ENCODE measurements around the gene OSBPL1A.
"Not testable (repeated sequence)": the region's sequence is repeated elsewhere in the genome, so short reads cannot be mapped to it uniquely, and the experiment has no call there.

The OSBPL1A gene

DNA sequence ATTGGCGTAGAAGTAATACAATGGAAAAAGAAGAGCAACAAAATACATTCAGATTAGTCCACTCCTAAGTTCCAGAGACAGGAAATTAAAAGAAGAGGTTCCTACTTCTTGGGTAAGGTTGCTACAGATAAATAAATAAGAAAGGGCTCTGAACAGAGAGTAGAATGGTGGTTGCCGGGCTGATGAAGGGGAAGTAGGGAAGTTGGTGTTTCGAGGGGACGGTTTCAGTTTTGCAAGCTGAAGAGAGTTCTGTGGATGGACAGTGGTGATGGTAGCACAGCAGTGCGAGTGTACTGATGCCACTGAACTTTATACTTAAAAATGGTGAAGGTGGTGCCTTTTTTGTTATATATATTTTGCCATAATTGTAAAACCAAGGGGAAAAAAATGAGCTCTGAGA is 210.6 kb downstream of the OSBPL1A start:
- no peak for DNase-seq (ENCODE audit: low read depth)

DNA sequence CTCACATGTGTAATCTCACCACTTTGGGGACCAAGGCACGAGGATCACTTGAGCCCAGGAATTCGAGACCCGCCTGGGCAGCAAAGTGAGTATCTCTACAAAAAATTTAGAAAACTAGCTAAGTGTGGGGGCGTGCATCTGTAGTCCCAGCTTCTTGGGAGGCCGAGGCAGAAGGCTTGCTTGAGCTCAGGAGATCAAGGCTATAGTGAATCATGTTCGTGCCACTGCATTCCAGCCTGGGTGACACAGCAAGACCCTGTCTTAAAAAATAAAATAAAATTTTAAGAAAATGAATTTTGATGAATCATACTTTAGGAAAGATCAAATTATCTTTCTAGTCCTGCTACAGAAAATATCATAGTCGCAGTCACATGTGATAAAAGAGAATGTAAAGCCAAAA is 211.8 kb downstream of the OSBPL1A start:
- peak; percentile 55 for DNase-seq (ENCODE audit: low read depth)

DNA sequence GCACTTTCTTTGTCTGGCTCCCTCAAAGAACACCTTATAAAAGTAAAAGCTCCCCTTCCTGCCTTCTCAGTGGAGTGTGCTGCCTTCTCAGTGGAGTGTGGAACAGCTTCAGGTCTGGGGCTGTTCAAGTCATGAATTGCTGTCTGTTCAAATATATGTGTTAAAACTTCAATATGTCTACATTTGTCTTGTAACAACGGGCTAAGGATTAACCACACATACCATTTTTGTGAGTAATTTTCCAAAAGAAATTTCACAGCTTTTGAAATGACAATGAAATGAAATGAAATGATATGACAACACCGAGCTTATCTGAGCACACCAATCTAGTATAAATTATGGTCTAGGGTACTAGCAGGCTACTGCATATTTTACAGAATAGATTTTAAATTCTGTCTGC is 215.8 kb downstream of the OSBPL1A start:
- peak; percentile 14 for DNase-seq (ENCODE audit: low read depth)

DNA sequence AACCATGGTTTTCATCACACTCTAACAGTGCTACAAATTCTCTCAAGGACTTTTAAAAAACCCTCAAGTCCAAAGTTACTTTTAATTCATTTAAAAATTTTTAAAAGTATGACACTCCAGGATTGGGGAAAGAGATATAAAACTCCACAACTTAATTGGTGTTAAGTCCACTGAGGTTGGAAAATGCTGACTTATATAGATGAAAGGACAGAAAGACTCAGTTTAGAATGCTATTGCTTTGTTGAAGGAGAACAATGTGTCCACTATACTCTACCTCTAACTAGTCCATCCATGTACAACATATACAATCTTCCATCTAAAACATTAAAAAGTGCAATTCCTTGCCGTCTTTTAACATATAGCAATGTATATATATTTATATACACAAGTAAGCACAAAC is 217.6 kb downstream of the OSBPL1A start:
- no peak for DNase-seq (ENCODE audit: low read depth)

DNA sequence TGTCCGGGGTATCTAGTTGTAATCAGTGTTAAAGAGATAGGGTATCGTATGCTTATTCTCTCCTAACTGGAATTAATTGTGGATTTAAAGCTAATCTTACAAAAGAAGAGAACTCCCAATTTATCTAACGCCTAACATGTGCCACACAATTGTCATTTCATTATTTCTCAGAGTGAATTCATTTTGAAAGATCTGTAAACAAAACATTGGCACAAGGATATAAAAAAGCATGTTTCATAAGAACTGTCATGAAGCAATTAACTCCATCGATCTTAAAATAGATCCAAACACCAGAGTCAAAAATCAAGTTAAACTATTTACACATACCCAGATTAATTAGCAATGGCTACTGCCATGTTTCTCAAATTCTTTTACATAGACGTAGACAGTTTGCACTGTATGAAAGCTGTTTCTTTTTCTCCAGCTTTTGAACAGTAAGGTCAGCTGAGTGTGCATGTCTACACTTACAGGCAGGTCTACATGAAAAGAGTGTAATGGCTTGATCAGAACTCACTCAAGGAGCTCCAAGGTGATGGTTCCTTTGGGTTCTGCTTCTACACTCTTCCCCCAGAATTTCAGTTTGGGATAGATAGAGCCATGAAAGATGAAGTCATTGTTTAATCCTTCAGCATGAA is 220.0 kb downstream of the OSBPL1A start:
- DNase-seq (ENCODE audit: low read depth): no peak

DNA sequence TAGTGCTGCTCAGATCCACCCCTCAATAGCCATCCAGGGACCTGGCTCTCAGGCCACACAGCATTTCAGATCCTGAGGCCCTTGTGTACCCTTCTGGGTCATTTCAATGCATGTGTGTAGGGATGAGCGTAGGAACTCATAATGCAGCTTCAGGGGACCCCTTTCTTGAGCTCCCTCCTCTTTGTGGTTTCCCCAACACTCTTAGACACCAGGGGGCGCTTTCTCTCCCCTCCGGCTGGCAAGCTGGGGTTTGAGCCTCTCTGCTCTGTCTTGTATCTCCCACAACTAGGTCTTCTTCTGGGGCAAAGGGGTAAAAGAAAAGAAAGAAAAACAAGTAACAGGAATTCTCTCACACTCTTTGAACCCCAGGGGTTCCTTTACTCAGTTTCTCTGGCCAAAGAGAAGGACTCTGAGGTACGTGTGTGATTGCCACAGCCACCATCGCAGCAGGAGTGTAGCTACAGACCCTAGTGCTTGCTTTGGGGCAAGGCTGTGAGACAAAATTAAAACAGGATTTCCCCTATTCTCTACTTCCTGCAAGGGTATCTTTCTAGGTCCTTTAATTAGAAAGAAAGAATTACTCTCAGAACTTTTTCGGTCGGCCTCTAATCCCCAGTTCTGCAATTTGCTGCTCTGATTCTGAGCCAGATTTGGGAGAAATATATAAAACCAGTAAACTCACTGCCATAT is 220.8 kb downstream of the OSBPL1A start:
- DNase-seq (ENCODE audit: low read depth): peak; percentile 71

DNA sequence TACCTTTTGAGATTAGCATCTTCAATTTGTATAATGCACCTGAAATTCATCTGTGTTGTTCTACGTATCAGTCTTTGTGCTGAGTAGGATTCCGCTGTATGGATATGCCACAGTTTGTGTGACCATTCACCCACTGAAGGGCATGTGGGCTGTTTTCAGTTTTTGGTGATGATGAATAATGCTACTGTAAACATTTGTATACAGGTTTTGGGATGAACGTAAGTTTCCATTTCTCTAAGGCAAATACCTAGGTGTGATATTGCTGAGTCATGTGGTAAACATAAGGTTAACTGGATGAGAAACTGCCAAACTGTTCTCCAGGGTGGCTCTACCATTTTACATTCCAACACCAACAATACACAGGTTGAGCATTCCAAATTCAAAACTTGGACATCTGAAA is 223.6 kb downstream of the OSBPL1A start:
- DNase-seq (ENCODE audit: low read depth): no peak

DNA sequence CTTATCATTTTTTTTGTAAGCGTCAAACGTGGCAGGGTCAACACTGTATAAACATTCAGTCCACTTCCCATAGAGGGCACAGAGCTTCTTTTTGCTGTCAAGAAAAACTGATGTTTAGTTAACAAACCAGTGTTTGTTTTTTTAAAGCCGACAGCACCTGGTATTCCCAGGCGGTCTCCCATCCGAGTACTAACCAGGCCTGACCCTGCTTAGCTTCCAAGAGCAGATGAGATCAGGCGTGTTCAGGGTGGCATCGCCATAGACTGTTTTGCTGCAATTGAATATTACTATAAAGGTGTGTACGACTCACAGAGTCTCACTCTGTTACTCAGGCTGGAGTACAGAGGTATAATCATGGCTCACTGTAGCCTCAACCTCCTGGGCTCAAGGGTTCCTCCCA is 227.3 kb downstream of the OSBPL1A start:
- DNase-seq (ENCODE audit: low read depth): no peak

DNA sequence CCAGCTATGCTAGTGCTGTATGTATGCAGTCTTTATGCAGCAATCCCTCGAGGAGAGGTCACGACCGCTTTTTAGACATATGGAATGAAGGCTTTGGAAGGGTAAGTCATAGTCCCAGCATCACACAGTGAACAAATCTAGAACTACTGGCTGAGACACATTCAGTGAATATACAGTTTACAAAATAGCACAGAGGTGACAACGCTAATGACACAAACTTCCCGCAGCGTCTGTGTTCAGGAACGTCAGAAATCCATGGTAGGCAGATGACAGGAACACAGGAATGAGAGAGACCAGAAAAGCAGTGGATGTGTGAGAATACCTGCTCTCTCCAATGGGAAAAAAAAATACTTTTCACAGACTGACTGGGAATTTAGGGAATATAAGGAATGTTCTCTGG is 229.1 kb downstream of the OSBPL1A start:
- DNase-seq (ENCODE audit: low read depth): no peak

DNA sequence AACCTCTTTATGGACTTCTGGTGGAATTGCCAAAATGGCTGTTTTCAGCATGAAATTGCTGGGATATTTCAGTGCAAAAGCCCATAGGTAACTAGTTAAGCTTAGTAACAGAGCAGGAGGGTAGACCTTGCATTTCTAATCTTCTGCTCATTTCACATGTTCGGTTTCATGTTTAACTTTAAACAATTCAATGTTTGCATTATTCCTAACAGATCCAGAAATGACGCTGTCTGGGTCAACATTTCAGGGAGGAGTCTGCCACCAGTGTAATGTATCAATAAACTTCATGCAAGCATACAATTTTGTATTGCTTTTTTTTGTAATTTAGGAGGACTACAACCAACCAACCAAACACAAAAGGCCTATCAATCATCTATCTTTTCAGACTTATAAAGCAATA is 236.3 kb downstream of the OSBPL1A start:
- DNase-seq (ENCODE audit: low read depth): no peak

DNA sequence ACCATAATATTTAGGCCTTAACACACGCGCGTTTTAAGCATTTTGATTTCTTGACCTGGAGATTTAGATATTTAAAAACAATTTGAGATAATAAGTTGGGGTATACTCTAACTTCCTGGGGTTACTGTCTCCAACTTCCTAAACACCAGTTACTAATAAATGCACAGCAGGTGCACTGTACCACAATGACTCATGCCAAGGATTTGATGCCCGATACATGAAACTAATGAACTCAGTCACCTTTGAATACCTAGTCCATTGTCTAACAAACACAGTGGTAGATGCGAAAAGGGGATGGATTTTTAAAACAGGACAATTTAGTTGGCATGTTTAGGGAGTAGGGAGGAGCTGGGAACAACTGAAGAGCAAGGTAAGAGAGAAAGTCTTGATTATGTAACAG is 237.5 kb downstream of the OSBPL1A start:
- DNase-seq (ENCODE audit: low read depth): no peak

DNA sequence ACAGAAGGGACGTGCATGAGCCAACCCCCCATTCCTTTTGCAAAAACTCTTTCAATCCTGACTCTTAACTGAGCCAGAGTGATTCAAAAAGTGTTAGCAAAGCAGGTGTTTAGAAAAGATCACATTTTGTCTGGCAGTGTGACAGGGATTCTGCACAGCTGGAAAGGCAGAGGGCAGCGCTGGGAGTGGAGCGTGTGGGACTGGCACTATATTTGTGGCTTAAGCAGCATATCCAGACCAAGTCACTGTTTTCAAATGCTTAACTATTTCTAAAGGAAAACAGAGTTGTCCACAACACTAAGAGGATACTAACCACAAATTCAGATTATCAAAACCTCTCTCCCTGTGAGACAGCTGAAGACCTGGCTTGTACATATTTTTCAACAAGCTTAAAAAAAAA is 239.8 kb downstream of the OSBPL1A start:
- no peak for DNase-seq (ENCODE audit: low read depth)

DNA sequence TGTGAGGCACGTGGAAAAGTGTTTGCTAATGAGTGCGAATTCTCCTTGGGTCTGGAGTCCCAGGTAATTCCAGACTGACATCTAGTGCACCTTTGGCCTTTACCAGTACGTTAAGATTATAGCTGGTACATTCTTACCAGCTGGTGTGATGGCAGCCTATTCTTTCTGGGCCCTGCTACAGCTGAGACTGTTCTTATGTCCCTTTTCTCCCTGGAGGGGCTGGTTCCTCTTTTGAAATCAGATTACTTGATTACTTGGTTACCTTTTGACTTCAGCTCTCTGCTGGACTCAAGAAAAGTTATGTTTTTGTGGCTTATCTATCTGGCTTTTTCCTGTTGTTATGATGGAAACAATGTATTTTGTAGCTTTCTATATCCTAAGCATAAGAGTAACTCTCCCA is 244.2 kb downstream of the OSBPL1A start:
- no peak for DNase-seq (ENCODE audit: low read depth)

DNA sequence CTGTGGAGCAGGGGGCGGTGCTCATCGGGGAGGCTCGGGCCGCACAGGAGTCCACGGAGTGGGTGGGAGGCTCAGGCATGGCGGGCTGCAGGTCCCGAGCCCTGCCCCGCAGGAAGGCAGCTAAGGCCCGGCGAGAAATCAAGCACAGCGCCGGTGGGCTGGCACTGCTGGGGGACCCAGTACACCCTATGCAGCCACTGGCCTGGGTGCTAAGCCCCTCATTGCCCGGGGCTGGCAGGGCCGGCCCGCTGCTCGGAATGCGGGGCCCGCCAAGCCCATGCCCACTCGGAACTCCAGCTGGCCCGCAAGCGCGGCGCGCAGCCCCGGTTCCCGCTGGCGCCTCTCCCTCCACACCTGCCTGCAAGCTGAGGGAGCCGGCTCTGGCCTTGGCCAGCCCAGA is 248.0 kb downstream of the OSBPL1A start:
- not testable (repeated sequence) for DNase-seq (ENCODE audit: low read depth)

DNA sequence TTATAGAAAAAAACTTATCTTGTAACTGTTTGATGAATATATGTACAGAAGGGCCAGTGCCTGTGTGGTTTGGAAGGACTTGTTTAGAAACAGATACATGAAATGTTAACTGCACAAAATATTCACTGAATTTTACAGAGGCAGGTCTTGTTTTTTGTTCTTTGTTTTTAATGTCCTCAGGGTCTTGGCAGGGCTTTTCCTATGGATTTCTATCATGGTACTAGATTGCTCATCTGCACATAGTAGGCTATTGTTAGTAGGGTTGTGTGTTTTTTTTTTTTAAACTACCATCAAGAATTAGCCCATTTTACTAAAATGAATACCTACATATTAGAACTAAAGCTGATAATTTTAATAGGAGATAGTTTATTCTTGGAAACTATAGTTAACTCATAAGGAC is 255.2 kb downstream of the OSBPL1A start:
- DNase-seq (ENCODE audit: low read depth): no peak

DNA sequence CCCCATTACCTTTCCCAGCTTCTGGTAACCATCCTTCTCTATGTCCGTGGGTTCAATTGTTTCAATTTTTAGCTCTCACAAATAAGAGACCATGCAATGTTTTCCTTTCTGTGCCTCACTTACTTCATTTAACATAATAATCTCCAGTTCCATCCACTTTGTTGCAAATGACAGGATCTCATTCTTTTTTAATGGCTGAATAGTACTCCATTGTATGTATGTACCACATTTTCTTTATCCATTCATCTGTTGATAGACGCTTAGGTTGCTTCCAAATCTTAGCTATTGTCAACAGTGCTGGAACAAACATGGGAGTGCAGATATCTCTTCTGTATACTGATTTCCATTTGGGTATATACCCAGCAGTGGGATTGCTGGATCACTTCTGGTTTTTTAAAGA is 256.9 kb downstream of the OSBPL1A start:
- DNase-seq (ENCODE audit: low read depth): no peak

DNA sequence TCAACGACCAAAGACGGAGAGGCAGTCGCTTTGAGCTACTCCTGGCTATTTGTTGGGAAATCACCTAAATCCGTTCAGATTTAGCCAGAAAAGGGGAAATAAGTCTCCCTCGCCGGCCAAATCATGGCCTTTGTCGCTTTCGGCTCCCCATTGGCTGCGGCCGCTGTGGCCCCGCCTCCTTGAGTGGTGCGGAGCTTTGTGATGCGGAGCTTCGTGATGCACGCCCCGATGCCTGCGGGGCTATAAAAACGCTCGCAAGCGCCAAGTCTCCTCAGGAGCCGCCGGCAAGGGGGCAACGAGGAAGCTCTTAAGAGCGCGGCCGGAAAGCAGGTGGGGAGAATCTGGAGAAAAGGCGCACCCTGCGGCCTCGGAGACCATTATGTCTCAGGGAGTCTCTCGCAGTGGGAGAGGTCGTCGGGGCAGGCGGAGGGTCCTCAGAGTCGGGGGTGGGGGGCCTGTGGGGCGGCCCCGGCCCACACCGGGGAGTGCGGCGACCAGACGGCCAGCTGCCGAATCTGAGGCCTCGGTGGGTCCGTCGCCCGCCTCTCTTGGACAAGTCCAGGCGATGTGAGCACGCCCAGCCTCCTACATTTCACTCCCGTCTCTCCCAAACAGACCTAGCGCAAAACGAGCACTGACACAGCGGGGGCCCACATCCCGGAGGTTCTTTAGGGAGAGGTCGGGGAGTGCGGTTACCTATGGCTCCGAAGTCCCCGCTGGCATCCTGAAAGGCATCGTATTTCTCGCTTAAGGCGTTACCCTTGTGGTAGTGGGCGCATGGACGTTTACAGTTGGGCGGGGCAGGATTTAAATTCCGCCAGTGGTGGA is 258.6 kb downstream of the OSBPL1A start, which contains the start of gene CABYR:
TSS of gene CABYR (plus strand) at position 274 of the 828 bp plus-strand sequence. CDS start 4,053 bp downstream, outside the sequence.
- peak; percentile 92 for DNase-seq (ENCODE audit: low read depth)

DNA sequence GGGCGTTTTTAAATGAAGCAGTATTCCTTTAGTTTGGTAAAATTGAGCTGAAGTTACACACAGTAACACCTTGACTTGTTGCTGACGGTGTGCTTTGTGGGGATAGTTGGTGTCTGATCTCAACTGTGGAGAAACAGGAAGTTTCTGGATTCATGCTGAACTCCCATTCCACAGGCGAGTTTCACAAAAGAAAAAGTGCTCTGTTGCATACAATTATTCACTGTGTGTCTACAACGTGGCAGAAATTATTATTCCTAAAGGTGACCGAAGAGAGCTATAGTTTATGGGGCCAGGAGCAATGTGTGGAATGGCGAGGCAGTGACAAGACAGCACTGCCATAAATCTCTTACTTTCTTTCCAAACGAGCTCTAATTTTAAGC is 259.2 kb downstream of the OSBPL1A start:
- DNase-seq (ENCODE audit: low read depth): peak; percentile 3

DNA sequence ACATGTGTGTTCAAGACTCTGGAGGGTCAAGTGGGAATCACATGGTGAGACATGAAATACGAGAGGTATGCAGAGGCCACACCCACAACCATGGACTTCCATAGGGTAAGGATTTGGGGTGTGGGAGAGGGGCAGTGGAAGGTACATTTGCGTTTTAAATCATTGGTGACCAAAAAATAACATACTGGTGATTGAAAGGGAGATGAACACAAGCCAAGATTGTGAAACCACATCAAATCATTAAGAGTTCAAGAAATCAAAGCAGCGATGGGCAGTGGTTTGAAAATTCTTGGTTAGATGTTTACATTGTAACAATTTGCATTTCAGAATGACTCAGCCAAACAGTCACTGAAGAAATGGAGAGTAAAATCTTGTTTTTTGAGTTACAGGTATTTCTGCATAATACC is 260.7 kb downstream of the OSBPL1A start:
- peak; percentile 49 for DNase-seq (ENCODE audit: low read depth)

DNA sequence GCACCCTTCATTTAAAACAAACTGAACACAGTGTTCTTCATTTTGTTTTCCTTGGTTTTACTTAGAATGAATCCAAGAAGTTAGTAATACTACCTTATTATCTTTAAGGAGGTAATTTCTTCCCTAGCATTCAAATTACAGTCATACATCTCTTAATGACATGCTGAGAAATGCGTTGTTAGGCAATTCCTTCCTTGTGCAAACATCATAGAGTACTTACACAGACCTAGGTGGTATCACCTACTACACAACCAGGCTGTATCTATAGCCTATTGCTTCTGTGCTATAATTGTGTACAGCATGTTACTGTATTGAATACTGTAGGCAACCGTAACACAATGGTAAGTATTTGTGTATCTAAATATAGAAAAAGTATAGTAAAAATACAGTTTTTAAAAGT is 267.1 kb downstream of the OSBPL1A start:
- no peak for DNase-seq (ENCODE audit: low read depth)

DNA sequence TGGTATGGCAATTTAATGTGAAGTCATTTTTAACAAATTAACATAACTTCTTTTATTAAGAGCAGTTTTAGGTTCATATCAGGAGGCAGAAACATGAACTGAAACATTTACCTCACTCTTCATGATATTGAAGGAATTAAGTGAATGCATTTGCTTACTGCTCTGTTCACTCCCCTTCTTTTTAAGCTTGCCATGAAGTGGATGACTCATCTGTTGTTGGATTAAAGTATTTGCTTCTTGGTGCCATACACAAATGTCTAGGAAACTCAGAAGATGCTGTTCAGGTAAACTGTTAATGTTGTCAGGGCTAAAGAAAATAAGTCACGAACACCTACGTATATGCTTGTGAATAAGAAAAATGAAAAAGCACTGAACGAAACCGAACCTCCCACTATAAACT is 268.9 kb downstream of the OSBPL1A start:
- DNase-seq (ENCODE audit: low read depth): no peak

DNA sequence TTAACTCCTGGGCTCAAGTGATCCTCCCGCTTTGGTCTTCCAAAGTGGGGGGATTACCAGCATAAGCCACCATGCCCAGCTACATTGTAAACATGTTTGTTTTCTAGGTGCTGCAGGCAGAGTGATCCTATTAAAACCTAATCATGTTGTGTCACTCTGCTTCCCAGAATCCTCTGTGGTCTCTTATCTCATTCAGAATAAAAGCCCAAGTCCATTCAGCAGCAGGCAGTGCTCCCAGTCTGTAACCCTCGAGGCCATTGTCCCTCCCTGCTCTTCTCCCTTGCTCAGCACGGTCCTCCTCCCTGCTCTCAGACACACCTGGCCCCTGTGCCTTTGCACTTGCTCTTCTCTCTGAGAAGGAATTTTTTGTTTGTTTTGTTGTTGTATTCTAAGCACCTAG is 269.9 kb downstream of the OSBPL1A start:
- no peak for DNase-seq (ENCODE audit: low read depth)

Measured in ELR (cell line).